ENCODE measurements around the gene FOXP4.

Gene FOXP4

GRCh38 chr6:41555326-41556300, 9.4 kb downstream of the FOXP4 start:
- CTCF ChIA-PET: interaction anchor here (1.3 kb wide), 1 partner anchor 18 kb away, joined by 3 read pairs; no protein-coding TSS in a partner anchor
- POLR2A ChIA-PET: no interaction called here
- DNase-seq (ENCODE audit: extremely low spot score): no peak
- TF ChIP-seq, protein P1, sequence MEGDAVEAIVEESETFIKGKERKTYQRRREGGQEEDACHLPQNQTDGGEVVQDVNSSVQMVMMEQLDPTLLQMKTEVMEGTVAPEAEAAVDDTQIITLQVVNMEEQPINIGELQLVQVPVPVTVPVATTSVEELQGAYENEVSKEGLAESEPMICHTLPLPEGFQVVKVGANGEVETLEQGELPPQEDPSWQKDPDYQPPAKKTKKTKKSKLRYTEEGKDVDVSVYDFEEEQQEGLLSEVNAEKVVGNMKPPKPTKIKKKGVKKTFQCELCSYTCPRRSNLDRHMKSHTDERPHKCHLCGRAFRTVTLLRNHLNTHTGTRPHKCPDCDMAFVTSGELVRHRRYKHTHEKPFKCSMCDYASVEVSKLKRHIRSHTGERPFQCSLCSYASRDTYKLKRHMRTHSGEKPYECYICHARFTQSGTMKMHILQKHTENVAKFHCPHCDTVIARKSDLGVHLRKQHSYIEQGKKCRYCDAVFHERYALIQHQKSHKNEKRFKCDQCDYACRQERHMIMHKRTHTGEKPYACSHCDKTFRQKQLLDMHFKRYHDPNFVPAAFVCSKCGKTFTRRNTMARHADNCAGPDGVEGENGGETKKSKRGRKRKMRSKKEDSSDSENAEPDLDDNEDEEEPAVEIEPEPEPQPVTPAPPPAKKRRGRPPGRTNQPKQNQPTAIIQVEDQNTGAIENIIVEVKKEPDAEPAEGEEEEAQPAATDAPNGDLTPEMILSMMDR (IDR thresholded peaks at IDR 0.05; ENCODE audit: control extremely low read depth, extremely low read depth, low read depth, missing control alignments): no peak

DNA sequence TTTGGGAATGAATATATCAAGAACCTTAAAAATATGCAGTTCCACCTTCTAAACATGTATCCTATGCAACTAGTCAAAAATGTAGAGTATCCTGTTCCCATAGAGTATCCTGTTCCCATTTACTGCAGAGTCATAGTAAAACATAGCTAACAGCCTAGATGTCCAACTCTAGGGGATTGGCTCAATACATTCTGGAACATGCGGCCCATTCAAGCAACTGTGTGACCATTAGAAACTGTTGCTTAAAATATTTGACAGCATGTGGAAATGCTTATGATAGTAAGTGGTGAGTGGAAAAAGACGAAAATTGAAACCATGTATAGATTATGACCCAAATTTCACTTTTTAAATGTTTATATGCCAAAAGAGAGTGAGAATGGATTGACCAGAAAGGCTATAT, 11.2 kb downstream of the FOXP4 start:
- TF ChIP-seq, protein P1 (IDR thresholded peaks at IDR 0.05; ENCODE audit: control extremely low read depth, extremely low read depth, low read depth, missing control alignments): no peak
- ChIA-PET CTCF (interaction anchor here (1.1 to 1.3 kb wide), 3 partner anchors 11 to 17 kb away, joined by 3 read pairs; no protein-coding TSS in a partner anchor), POLR2A (no interaction called here)
- no peak for DNase-seq (ENCODE audit: extremely low spot score)

DNA sequence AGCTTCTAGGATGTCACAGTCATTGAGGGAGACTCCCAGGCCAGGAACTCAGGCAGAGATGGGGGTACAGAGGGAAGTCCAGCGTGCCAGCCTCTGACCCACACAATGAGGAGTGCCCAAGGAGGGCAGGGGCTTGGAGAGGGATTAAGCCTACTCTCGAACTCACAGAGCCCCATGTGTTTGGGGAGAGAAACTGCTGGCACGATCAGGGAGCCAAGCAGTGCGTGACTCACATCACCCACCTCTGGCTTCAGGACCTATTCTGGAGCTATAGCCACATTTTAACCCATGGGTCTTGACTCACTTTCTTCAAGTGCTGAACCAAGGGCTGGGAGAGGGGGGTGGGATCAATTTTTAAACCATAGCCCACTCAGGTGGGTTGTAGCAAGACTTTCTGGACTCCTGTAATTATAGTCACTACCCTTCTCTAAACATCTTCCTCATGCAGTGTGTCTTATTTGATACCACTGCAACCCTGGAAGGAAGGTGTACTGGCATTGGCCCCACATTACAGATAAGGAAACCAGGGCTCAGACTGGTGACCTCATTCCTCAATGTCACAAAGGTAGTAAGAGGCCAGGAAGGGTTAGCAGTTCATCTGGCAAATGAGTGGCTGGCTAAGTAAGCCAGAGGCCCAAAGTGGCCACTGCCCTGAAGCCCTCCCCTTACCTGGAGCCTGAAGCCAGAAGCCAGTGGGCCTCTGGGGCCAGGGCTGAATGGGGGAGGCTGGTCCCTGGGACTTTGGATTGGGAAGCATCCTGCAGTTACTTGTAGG, 12.0 kb downstream of the FOXP4 start:
- DNase-seq (ENCODE audit: extremely low spot score): no peak
- ChIA-PET POLR2A (no interaction called here), CTCF (no interaction called here)
- TF ChIP-seq, protein P1 (IDR thresholded peaks at IDR 0.05; ENCODE audit: control extremely low read depth, extremely low read depth, low read depth, missing control alignments): no peak

GRCh38 chr6:41559655-41560427, 13.7 kb downstream of the FOXP4 start:
- TF ChIP-seq, protein P1 (IDR thresholded peaks at IDR 0.05; ENCODE audit: control extremely low read depth, extremely low read depth, low read depth, missing control alignments): no peak
- ChIA-PET POLR2A (no interaction called here), CTCF (interaction anchor here (1.0 to 1.3 kb wide), 2 partner anchors 37 to 123 kb away, joined by 3 read pairs; no protein-coding TSS in a partner anchor)
- no peak for DNase-seq (ENCODE audit: extremely low spot score)

DNA sequence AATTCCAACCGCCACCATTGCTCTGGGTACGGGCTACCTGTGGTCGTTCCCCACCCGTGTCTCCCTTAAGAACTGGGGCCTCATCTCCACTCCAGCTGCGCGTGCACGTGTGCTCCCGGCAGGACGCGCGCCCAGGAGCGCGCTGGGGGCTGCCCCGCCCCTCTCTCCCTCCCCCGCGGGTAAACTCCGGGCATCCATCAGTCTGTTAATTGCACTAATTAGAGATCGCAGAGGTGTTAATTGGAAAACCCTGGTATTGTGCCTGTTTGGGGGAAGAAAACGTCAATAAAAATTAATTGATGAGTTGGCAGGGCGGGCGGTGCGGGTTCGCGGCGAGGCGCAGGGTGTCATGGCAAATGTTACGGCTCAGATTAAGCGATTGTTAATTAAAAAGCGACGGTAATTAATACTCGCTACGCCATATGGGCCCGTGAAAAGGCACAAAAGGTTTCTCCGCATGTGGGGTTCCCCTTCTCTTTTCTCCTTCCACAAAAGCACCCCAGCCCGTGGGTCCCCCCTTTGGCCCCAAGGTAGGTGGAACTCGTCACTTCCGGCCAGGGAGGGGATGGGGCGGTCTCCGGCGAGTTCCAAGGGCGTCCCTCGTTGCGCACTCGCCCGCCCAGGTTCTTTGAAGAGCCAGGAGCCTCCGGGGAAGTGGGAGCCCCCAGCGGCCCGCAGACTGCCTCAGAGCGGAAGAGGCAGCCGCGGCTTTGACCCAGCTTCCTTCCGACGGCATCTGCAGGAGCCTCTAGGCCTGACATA, 14.4 kb downstream of the FOXP4 start:
- CTCF ChIA-PET: interaction anchor here (0.6 to 1.4 kb wide), 5 partner anchors 37 to 136 kb away, joined by 3 to 5 read pairs (median 3); no protein-coding TSS in a partner anchor
- POLR2A ChIA-PET: interaction anchor here (0.6 kb wide), 1 partner anchor 17 kb away, joined by 3 read pairs; no protein-coding TSS in a partner anchor
- TF ChIP-seq, protein P1 (IDR thresholded peaks at IDR 0.05; ENCODE audit: control extremely low read depth, extremely low read depth, low read depth, missing control alignments): no peak
- peak; percentile 91 for DNase-seq (ENCODE audit: extremely low spot score)
